Body of pancreas (tissue), 4 donors: ENCODE results near the gene ACP3. TPM values are rescaled to one million over a fixed set of nuclear protein-coding genes. Genes with fewer than 3 reads are reported as not detected.

Experiments used
- ATAC-seq: fragments of 150-250 bp; one replicate; pipeline ENCODE4 v1.9.1; 2016
- DNase-seq, 4 donors: peaks; one replicate each; pipeline ENCODE4 v3.0.0-alpha.2; 2019
- H3K27ac ChIP-seq, 4 donors: fragments of 200-600 bp; sonication (generic); 1 replicate in 3 of 4; 2 replicates in 1 of 4; pipeline versions ENCODE4 v1.5.1 to v1.6.1; 2016 to 2019; ENCODE audit warnings: mild to moderate bottlenecking in 1 of 4, mixed read lengths in 1 of 4, moderate library complexity in 1 of 4
- H3K27me3 ChIP-seq, 2 donors: fragments of 200-600 bp; sonication (generic); one replicate each; pipeline ENCODE4 v1.6.0; 2016; ENCODE audit warnings: mild to moderate bottlenecking in 1 of 2
- H3K36me3 ChIP-seq, 2 donors: fragments of 200-600 bp; sonication (generic); replicated peaks in 1 of 2; 2 replicates each; pipeline ENCODE4 v1.5.1; 2016; ENCODE audit warnings: low read depth in 2 of 2; ENCODE audit not compliant: insufficient read depth in 1 of 2
- H3K4me1 ChIP-seq: fragments of 200-600 bp; sonication (generic); one replicate; pipeline ENCODE4 v1.6.0; 2016
- H3K4me3 ChIP-seq, 2 donors: fragments of 200-600 bp; sonication (generic); 1 replicate in 1 of 2; 2 replicates in 1 of 2; pipeline ENCODE4 v1.5.1; 2016 to 2019
- H3K9me3 ChIP-seq, 3 donors: fragments of 200-600 bp; sonication (generic); 1 replicate in 2 of 3; 2 replicates in 1 of 3; pipeline ENCODE4 v1.5.1; 2016
- POLR2A ChIP-seq, 3 donors: fragments of 450-650 bp; IDR thresholded peaks; one replicate each; pipeline ENCODE4 v1.6.1; 2016; ENCODE audit warnings: antibody characterized with exemption in 3 of 3, mild to moderate bottlenecking in 2 of 3
- WGBS, 2 donors: methylation state at CpG; one replicate each; pipeline ENCODE4 v1.1.5; 2017; 5-methylcytosine and 5-hydroxymethylcytosine counted together
- intact Hi-C: fragments of 100-400 bp; cut with DNase I; formaldehyde crosslinking; loops from one replicate; pipeline ENCODE4 v1.15.1; 2023
- total RNA-seq, 2 donors: library from RNA; depleted of rRNA; stranded (reverse); fragments of >200 nt; gene quantifications; one replicate each; pipeline ENCODE4 v1.1.0, GENCODE V29; 2016
- TF ChIP-seq, protein P1 (sequence below), 7 experiments: fragments of 450-650 bp in 4 of 7; fragments of 200-600 bp in 3 of 7; sonication (generic) in 3 of 7; IDR thresholded peaks; one replicate each; pipeline ENCODE4 v1.5.1; 2016 to 2019; ENCODE audit warnings: antibody characterized with exemption in 7 of 7

The ACP3 gene
- total RNA-seq, 2 donors from 2014 or later: 0.33 to 1.6 TPM

DNA sequence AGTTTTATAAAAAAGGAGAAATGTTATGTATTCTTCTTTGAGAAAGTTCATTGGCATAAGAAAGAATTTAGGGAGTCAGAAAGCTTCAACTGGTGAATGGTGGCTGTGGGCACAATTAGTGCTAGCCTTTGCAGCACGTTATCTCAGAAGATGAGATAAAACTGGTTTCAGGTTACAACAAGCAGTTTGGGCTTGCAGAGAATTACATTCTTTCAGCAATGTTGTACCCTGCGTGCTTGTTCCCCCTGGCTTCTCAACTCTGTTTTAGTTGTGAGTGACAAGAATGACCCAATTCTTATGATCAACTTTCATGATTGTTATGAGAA lies 31.6 kb upstream of the ACP3 start:
- Histone ChIP-seq H3K4me3 (no peak overlapping the region), H3K36me3 (no peaks in the 10 kb centered on the region), H3K4me1 (peaks cover 28% of the 10 kb centered on the region), H3K27ac (peak overlapping the region in 3 of 4 donors; percentile 31 to 60 (median 42)), H3K9me3 (no peaks in the 10 kb centered on the region), H3K27me3 (no peaks in the 10 kb centered on the region)
- DNase-seq (peak in 3 of 4 donors; percentile 24 to 46 (median 42)), ATAC-seq (peak; percentile 92)
- WGBS, 2 donors: 11 to 17% methylated on average over 2 of the region's 2 CpGs
- intact Hi-C loops: no loop called here
- TF ChIP-seq, protein P1, sequence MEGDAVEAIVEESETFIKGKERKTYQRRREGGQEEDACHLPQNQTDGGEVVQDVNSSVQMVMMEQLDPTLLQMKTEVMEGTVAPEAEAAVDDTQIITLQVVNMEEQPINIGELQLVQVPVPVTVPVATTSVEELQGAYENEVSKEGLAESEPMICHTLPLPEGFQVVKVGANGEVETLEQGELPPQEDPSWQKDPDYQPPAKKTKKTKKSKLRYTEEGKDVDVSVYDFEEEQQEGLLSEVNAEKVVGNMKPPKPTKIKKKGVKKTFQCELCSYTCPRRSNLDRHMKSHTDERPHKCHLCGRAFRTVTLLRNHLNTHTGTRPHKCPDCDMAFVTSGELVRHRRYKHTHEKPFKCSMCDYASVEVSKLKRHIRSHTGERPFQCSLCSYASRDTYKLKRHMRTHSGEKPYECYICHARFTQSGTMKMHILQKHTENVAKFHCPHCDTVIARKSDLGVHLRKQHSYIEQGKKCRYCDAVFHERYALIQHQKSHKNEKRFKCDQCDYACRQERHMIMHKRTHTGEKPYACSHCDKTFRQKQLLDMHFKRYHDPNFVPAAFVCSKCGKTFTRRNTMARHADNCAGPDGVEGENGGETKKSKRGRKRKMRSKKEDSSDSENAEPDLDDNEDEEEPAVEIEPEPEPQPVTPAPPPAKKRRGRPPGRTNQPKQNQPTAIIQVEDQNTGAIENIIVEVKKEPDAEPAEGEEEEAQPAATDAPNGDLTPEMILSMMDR (IDR thresholded peaks at IDR 0.05): no peak
- TF ChIP-seq POLR2A (IDR thresholded peaks at IDR 0.05): no peak

DNA sequence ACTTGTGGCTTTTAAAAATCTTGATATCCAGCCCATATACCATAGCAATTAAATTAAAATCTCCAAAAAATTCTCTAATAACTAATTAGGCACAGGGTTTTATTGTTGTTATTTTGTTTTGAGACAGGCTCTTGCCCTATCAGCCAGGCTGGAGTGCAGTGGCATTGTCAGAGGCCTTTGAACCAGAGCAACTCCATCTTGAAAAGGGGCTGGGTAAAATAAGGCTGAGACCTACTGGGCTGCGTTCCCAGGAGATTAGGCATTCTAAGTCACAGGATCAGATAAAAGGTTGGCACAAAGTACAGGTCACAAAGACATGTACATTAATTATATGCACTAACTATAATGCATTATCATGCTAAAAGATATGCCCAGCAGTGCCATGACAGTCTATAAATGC lies 31.2 kb upstream of the ACP3 start:
- Histone ChIP-seq H3K9me3 (no peaks in the 10 kb centered on the region), H3K4me1 (peaks cover 28% of the 10 kb centered on the region), H3K4me3 (no peak overlapping the region), H3K27me3 (no peaks in the 10 kb centered on the region), H3K36me3 (no peaks in the 10 kb centered on the region), H3K27ac (no peak overlapping the region)
- ATAC-seq: no peak
- DNase-seq: no peak
- TF ChIP-seq, protein P1 (IDR thresholded peaks at IDR 0.05): no peak
- no peak for TF ChIP-seq POLR2A (IDR thresholded peaks at IDR 0.05)
- WGBS, 2 donors: 7 to 37% methylated on average over 1 of the region's 1 CpG
- intact Hi-C loops: no loop called here

DNA sequence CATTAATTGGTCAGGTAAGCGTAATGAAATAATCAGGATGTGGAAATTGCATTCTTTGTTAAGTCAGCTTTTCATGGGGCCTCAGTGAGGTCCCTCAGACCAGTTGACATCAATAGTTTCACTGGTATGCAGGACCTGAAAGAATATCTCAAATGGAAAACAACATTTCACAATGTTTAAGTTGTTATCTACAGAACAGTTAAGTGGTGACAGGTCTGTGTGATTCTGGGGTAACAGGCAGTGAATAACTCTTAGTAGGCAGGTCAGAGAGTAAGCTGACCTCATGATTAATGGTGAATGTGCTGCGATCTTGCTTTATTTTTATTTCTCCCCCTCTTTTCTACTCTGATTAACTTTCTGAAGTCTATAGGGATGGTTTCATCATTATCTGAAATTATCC lies 28.9 kb upstream of the ACP3 start:
- intact Hi-C loops: no loop called here
- TF ChIP-seq, protein P1 (IDR thresholded peaks at IDR 0.05): no peak
- no peak for TF ChIP-seq POLR2A (IDR thresholded peaks at IDR 0.05)
- no peak for ATAC-seq
- 84% methylated on average over 2 of the region's 2 CpGs for WGBS, 2 donors
- Histone ChIP-seq H3K27me3 (no peaks in the 10 kb centered on the region), H3K9me3 (no peaks in the 10 kb centered on the region), H3K4me3 (no peak overlapping the region), H3K4me1 (peaks cover 27% of the 10 kb centered on the region), H3K27ac (no peak overlapping the region), H3K36me3 (no peaks in the 10 kb centered on the region)
- no peak for DNase-seq

DNA sequence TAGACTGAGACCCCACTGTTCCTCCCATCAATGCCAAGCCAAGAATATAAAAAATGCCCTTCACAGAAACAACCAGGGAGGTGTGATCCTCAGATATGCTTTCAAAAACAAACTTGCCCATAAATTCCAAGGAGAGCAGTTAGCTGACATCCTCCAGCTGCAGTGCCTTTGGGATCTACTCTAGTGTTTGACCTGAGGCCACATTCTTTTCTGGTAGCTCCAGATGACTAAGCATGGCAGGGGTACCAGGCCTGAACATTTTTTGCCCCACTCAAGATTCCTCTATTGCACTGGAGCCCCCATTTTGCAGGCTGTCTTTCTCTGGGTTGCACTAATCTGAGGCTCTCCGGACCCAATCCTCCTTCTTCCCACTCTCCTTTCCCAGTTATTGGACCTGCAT lies 27.9 kb upstream of the ACP3 start:
- TF ChIP-seq, protein P1 (IDR thresholded peaks at IDR 0.05): no peak
- TF ChIP-seq POLR2A (IDR thresholded peaks at IDR 0.05): no peak
- H3K4me3 ChIP-seq: no peak overlapping the region
- H3K36me3 ChIP-seq: no peaks in the 10 kb centered on the region
- intact Hi-C loops: no loop called here
- ATAC-seq (no peak), DNase-seq (no peak)
- H3K9me3 ChIP-seq: no peaks in the 10 kb centered on the region
- peaks cover 22% of the 10 kb centered on the region for H3K4me1 ChIP-seq
- no peak overlapping the region for H3K27ac ChIP-seq
- WGBS, 2 donors: 87 to 89% methylated on average over 1 of the region's 1 CpG
- H3K27me3 ChIP-seq: no peaks in the 10 kb centered on the region

DNA sequence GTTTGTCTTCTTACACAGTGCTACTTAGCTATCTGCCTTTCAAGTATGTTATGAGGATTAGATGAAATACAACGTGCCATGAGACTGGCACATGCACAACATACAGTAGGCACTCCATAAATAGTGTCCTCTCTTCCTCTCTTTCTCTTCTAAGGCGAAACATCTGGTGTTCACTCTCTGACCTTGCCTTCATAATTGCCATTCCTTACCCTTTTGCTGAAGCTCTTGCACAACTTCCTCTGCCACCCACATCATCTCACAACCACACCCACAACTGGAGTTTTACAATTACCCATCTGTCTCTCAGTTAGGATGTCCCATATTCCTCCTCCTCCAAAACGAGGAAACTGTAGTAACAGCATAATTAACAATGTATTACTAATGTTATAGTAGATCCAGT lies 26.4 kb upstream of the ACP3 start:
- Histone ChIP-seq H3K36me3 (no peaks in the 10 kb centered on the region), H3K9me3 (no peaks in the 10 kb centered on the region), H3K4me3 (no peak overlapping the region), H3K27me3 (no peaks in the 10 kb centered on the region), H3K27ac (no peak overlapping the region), H3K4me1 (peaks cover 9% of the 10 kb centered on the region)
- WGBS, 2 donors: 44 to 46% methylated on average over 3 of the region's 3 CpGs
- intact Hi-C loops: no loop called here
- DNase-seq (peak in 1 of 4 donors; percentile 35), ATAC-seq (no peak)
- TF ChIP-seq, protein P1 (IDR thresholded peaks at IDR 0.05): no peak
- no peak for TF ChIP-seq POLR2A (IDR thresholded peaks at IDR 0.05)
